ENCODE data around the gene DOK5. TPM values are rescaled to one million over a fixed set of nuclear protein-coding genes. Genes with fewer than 3 reads are reported as not detected.

The DOK5 gene
- total and polyA plus RNA-seq, 2 of the 8 experiments (the other 6 are each of a cell fraction or from before 2014, with no cell fraction given) = 8.9 to 15.0 TPM

- FAIRE-seq (no peak), DNase-seq (ENCODE audit: low read depth in 1 of 2, low spot score in 2 of 2) (no peak)
- Histone ChIP-seq H4K8ac (ENCODE audit: extremely low read depth, insufficient read depth, low read length) (no peak overlapping the region), H2BK20ac (ENCODE audit: low read length) (no peak overlapping the region), H3K27me3 (replicated peaks in 1 of 4; ENCODE audit: control insufficient read depth in 3 of 4, extremely low read depth in 1 of 4, insufficient read depth in 3 of 4, low read length in 3 of 4) (no peaks in the 10 kb centered on the region), H2AFZ (ENCODE audit: low read length) (no peak overlapping the region), H3K27ac (ENCODE audit: low read depth, low read length) (no peak overlapping the region), H2BK5ac (ENCODE audit: low read depth, low read length) (no peak overlapping the region), H2BK120ac (replicated peaks; ENCODE audit: low read depth, low read length) (no peak overlapping the region), H3K23ac (ENCODE audit: insufficient read length) (no peak overlapping the region), H3K4me1 (replicated peaks in 1 of 4; ENCODE audit: control insufficient read depth in 3 of 4, insufficient read depth in 4 of 4, low read length in 3 of 4) (peaks cover 0 to 15% (median 9%) of the 10 kb centered on the region in 4 experiments; a peak in 6 of 7 replicates), H2AK5ac (ENCODE audit: low read depth, low read length) (no peak overlapping the region), H3K4ac (replicated peaks; ENCODE audit: insufficient read length, low read depth, low read length) (no peak overlapping the region), H3K4me2 (ENCODE audit: insufficient read depth in 1 of 2, low read depth in 2 of 2, low read length in 2 of 2) (no peak overlapping the region), H3K9me3 (ENCODE audit: insufficient read depth in 2 of 2, low read depth in 1 of 2, low read length in 1 of 2) (peaks cover 0 to 6% of the 10 kb centered on the region in 2 experiments; a peak in 1 of 4 replicates), H3K79me2 (ENCODE audit: control insufficient read depth in 1 of 2, insufficient read depth in 2 of 2, low read length in 2 of 2) (no peaks in the 10 kb centered on the region), H3K14ac (ENCODE audit: insufficient read length) (no peak overlapping the region), H3K9ac (replicated peaks in 1 of 4; ENCODE audit: extremely low read depth in 1 of 4, low read depth in 3 of 4, low read length in 3 of 4) (no peak overlapping the region), H2BK12ac (ENCODE audit: low read depth, low read length) (no peak overlapping the region), H3K23me2 (ENCODE audit: low read depth, low read length) (no peaks in the 10 kb centered on the region), H4K91ac (replicated peaks; ENCODE audit: insufficient read length, low read length) (no peak overlapping the region), H2BK15ac (ENCODE audit: low read length) (no peak overlapping the region), H4K5ac (ENCODE audit: insufficient read length, low read depth, low read length) (no peak overlapping the region), H4K20me1 (replicated peaks in 1 of 2; ENCODE audit: control insufficient read depth in 1 of 2, insufficient read depth in 2 of 2, low read length in 2 of 2) (no peaks in the 10 kb centered on the region), H3K4me3 (ENCODE audit: extremely low read depth in 1 of 4, insufficient read depth in 2 of 4, low read depth in 3 of 4, low read length in 4 of 4) (no peak overlapping the region), H3K79me1 (ENCODE audit: low read depth, low read length) (no peaks in the 10 kb centered on the region), H3K56ac (replicated peaks; ENCODE audit: insufficient read length, low read depth, low read length) (no peak overlapping the region), H3K18ac (ENCODE audit: extremely low read depth, low read length) (no peak overlapping the region), H3K36me3 (ENCODE audit: control insufficient read depth in 2 of 4, insufficient read depth in 4 of 4, low read length in 3 of 4) (no peaks in the 10 kb centered on the region)
- ChIA-PET CTCF (ENCODE audit: partially characterized antibody) (no interaction called here), POLR2A (ENCODE audit: partially characterized antibody) (no interaction called here)
- no peak for TF ChIP-seq RAD21 (IDR thresholded peaks at IDR 0.05 in 1 of 2, conservative IDR thresholded peaks at IDR 0.05 in 1 of 2; ENCODE audit: low read depth in 2 of 2, low read length in 2 of 2)
- no peak for TF ChIP-seq TAF1 (IDR thresholded peaks at IDR 0.05; ENCODE audit: low read depth, low read length)
- WGBS, 2 experiments (ENCODE audit: extremely low coverage in 1 of 2, insufficient coverage in 1 of 2, insufficient read length in 1 of 2, insufficient replicate concordance in 2 of 2, low coverage in 1 of 2, low lambda C conversion rate in 2 of 2, missing lambda C conversion rate in 1 of 2) = 92% methylated on average over 4 of the region's 4 CpGs; no CpG with 5 or more reads in 1 of the 2 experiments
Measured at GRCh38 chr20:54512694-54513093, 37.3 kb downstream of the DOK5 start.
